B cell (primary cell): ENCODE results near the gene LPCAT3. TPM values are rescaled to one million over a fixed set of nuclear protein-coding genes. Genes with fewer than 3 reads are reported as not detected.

Source experiments
- ATAC-seq: fragments of 200-7000 bp; cut with Tn5 transposase; one replicate; pipeline ENCODE4 v1.10.0; 2021; ENCODE audit warnings: low read depth, mild to moderate bottlenecking, moderate number of reproducible peaks, moderate library complexity
- CTCF ChIA-PET: fragments of 350-600 bp; sonication (Branson Sonifier 250); formaldehyde crosslinking; loops from one replicate; lab custom pipeline; 2021; ENCODE audit warnings: antibody characterized with exemption, inconsistent platforms; lab: Charles Lee
- POLR2A ChIA-PET: fragments of 350-600 bp; sonication (Branson Sonifier 250); formaldehyde crosslinking; loops from one replicate; lab custom pipeline; 2021; ENCODE audit warnings: antibody characterized with exemption; lab: Charles Lee
- DNase-seq: peaks from one replicate; pipeline ENCODE4 v3.0.0; 2013
- H2AFZ ChIP-seq: 2 replicates; pipeline ENCODE4 v1.6.1; 2012; ENCODE audit warnings: mild to moderate bottlenecking, low read depth, low read length; ENCODE audit not compliant: insufficient read depth, poor library complexity, severe bottlenecking
- H3K27ac ChIP-seq, 2 donors: 1 replicate in 1 of 2; 2 replicates in 1 of 2; pipeline ENCODE4 v1.5.1; 2012 to 2013; ENCODE audit warnings: low read length in 2 of 2, mild to moderate bottlenecking in 2 of 2, moderate library complexity in 1 of 2
- H3K27me3 ChIP-seq, 4 experiments: fragments of 200-600 bp in 1 of 4; sonication (generic) in 1 of 4; replicated peaks in 1 of 4; 1 replicate in 2 of 4; 2 replicates in 2 of 4; pipeline versions ENCODE4 v1.6.1 to v1.7.0; 2013 to 2016; ENCODE audit warnings: low read length in 3 of 4, mild to moderate bottlenecking in 2 of 4, mixed read lengths in 1 of 4, moderate library complexity in 1 of 4; ENCODE audit not compliant: insufficient read depth in 4 of 4, control insufficient read depth in 3 of 4; ENCODE audit errors: control extremely low read depth in 1 of 4
- H3K36me3 ChIP-seq, 2 experiments: replicated peaks in 1 of 2; 1 replicate in 1 of 2; 2 replicates in 1 of 2; pipeline versions ENCODE4 v1.6.1 to v1.7.1; 2013; ENCODE audit warnings: low read length in 1 of 2; ENCODE audit not compliant: insufficient read depth in 2 of 2, control insufficient read depth in 1 of 2; ENCODE audit errors: control extremely low read depth in 1 of 2, extremely low read depth in 1 of 2
- H3K4me1 ChIP-seq, 2 donors: fragments of 200-600 bp in 1 of 2; sonication (generic) in 1 of 2; 1 replicate in 1 of 2; 2 replicates in 1 of 2; pipeline versions ENCODE4 v1.5.1 to v1.6.1; 2013 to 2017; ENCODE audit warnings: low read length in 2 of 2; ENCODE audit not compliant: control insufficient read depth in 2 of 2, insufficient read depth in 2 of 2
- H3K4me2 ChIP-seq: replicated peaks from 2 replicates; pipeline ENCODE3; 2012; ENCODE audit warnings: mild to moderate bottlenecking, low read depth, low read length; ENCODE audit not compliant: poor library complexity, severe bottlenecking
- H3K4me3 ChIP-seq, 5 experiments: fragments of 200-600 bp in 1 of 5; sonication (generic) in 1 of 5; 1 replicate in 3 of 5; 2 replicates in 2 of 5; pipeline versions ENCODE4 v1.5.1 to v1.7.0; 2011 to 2016; ENCODE audit warnings: low read length in 4 of 5, mild to moderate bottlenecking in 4 of 5, low read depth in 2 of 5, control low read depth in 1 of 5, moderate library complexity in 1 of 5; ENCODE audit not compliant: insufficient read depth in 1 of 5; ENCODE audit errors: control extremely low read depth in 1 of 5, extremely low read depth in 1 of 5
- H3K79me2 ChIP-seq: fragments of 200-600 bp; sonication (generic); one replicate; pipeline ENCODE4 v1.6.0; 2016; ENCODE audit warnings: low read length; ENCODE audit not compliant: control insufficient read depth, insufficient read depth
- H3K9ac ChIP-seq: fragments of 200-600 bp; sonication (generic); 2 replicates; pipeline ENCODE4 v1.6.1; 2017; ENCODE audit warnings: mild to moderate bottlenecking, low read length, moderate library complexity
- H3K9me3 ChIP-seq, 3 donors: one replicate each; pipeline versions ENCODE4 v1.6.1 to v1.7.1; 2013; ENCODE audit warnings: low read length in 2 of 3; ENCODE audit not compliant: control insufficient read depth in 2 of 3, insufficient read depth in 1 of 3; ENCODE audit errors: control extremely low read depth in 1 of 3
- H4K20me1 ChIP-seq: 2 replicates; pipeline ENCODE4 v1.6.0; 2012; ENCODE audit warnings: mild to moderate bottlenecking, low read length; ENCODE audit not compliant: insufficient read depth, control insufficient read depth, poor library complexity, severe bottlenecking
- H3K27ac Mint-ChIP-seq: one replicate; pipeline ENCODE4 v1.8.0; 2021; ENCODE audit warnings: mixed read lengths
- H3K27me3 Mint-ChIP-seq: one replicate; pipeline ENCODE4 v1.8.0; 2021; ENCODE audit warnings: mixed read lengths
- H3K4me1 Mint-ChIP-seq: one replicate; pipeline ENCODE4 v1.8.0; 2021; ENCODE audit warnings: mixed read lengths
- H3K4me3 Mint-ChIP-seq: one replicate; pipeline ENCODE4 v1.8.0; 2021; ENCODE audit warnings: mixed read lengths
- H3K9me3 Mint-ChIP-seq: one replicate; pipeline ENCODE4 v1.8.0; 2022; ENCODE audit warnings: mixed read lengths; ENCODE audit not compliant: insufficient read depth
- CTCF ChIP-seq: fragments of 200-600 bp; IDR thresholded peaks from one replicate; pipeline ENCODE4 v1.8.0; 2022; ENCODE audit warnings: antibody characterized with exemption, mild to moderate bottlenecking
- EZH2 ChIP-seq: IDR thresholded peaks from 2 replicates; pipeline ENCODE4 v1.6.1; 2012; ENCODE audit warnings: borderline replicate concordance, low read depth, mild to moderate bottlenecking, moderate library complexity, low read length; ENCODE audit not compliant: insufficient read depth, poor library complexity, severe bottlenecking
- WGBS: methylation state at CpG from one replicate; pipeline ENCODE4 v1.1.5; 2013; ENCODE audit warnings: missing lambda C conversion rate; ENCODE audit not compliant: insufficient coverage; 5-methylcytosine and 5-hydroxymethylcytosine counted together
- intact Hi-C: fragments of 100-400 bp; cut with micrococcal nuclease; formaldehyde crosslinking; loops from one replicate; pipeline ENCODE4 v1.10.0; 2022
- polyA plus RNA-seq: library from polyadenylated mRNA; depleted of rRNA; stranded (reverse); fragments of >200 nt; gene quantifications from 2 replicates; pipeline ENCODE4 v1.2.3, GENCODE V29; 2012
- total RNA-seq, 2 donors: library from RNA; stranded (reverse); fragments of 120-200 nt in 1 of 2; gene quantifications; 1 replicate in 1 of 2; 2 replicates in 1 of 2; pipeline versions ENCODE4 v1.2.3 to v1.2.4, GENCODE V29; 2013 to 2022

Gene LPCAT3
- total and polyA plus RNA-seq, 2 donors (not counting 1 experiment from before 2014, with no cell fraction given), result 17.6 to 26.2 TPM

- 84% methylated on average over 4 of the region's 7 CpGs for WGBS
- peak overlapping the region; percentile 90 for H2AFZ ChIP-seq
- H3K27ac ChIP-seq, result peak overlapping the region in 1 of 2 donors; percentile 81
- intact Hi-C loops, result loop anchor here (1.0 kb wide), 1 partner anchor 8 kb away; no protein-coding TSS in a partner anchor
- ChIA-PET CTCF (interaction anchor here (0.8 to 3.3 kb wide), 9 partner anchors 7 to 88 kb away, joined by 3 to 14 read pairs (median 5); partner anchors contain the start of genes C12orf57, LPCAT3, RNU7-1 and SPSB2), POLR2A (interaction anchor here (1.2 to 6.4 kb wide), 4 partner anchors 7 to 16 kb away, joined by 3 to 37 read pairs (median 4); partner anchors contain the start of genes C12orf57, ENO2 and RNU7-1)
- H3K4me3 ChIP-seq, result no peak overlapping the region
- H3K27me3 ChIP-seq, result no peaks in the 10 kb centered on the region
- DNase-seq (no peak), ATAC-seq (no peak)
- peaks cover 15 to 28% of the 10 kb centered on the region in 2 donors for H3K4me1 ChIP-seq
- Mint-ChIP-seq H3K4me1 (peaks cover 37% of the 10 kb centered on the region), H3K4me3 (peak overlapping the region; percentile 88), H3K27ac (peak overlapping the region; percentile 89), H3K27me3 (no peaks in the 10 kb centered on the region), H3K9me3 (no peaks in the 10 kb centered on the region)
- no peak overlapping the region for H3K4me2 ChIP-seq
- no peak for TF ChIP-seq CTCF
- no peak for TF ChIP-seq EZH2
- no peaks in the 10 kb centered on the region for H3K9me3 ChIP-seq
- peaks cover 0 to 11% of the 10 kb centered on the region in 2 experiments for H3K36me3 ChIP-seq
- no peaks in the 10 kb centered on the region for H4K20me1 ChIP-seq
- no peak overlapping the region for H3K9ac ChIP-seq
- peaks cover 32% of the 10 kb centered on the region for H3K79me2 ChIP-seq
These were observed 88.5 kb downstream of the LPCAT3 start for GRCh38 chr12:6929466-6930452.
